ENCODE measurements around the gene CD83.

Gene CD83

DNA sequence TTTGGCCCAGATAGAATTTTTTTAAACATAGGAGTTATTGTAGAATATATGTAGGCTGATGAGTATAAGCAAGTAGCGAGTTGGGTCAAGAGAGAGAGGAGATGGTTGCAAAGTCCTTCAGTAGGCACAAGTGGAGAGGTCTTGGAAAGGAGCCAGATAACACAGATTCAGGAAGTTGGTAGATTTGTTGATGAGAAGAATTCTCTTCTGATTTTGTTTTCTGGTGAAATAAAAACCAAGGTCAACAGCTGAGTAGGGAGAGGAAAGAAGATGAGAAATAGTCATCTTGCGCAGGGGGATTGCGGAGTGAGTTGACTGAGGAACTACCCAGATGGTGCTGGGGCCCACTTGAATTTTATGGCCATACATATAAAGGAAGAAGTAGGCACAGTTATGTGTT lies 17.4 kb upstream of the CD83 start:
- H3K27me3 Mint-ChIP-seq, result peaks cover 26 to 29% of the 10 kb centered on the region in 2 donors
- H3K9me3 Mint-ChIP-seq, result no peaks in the 10 kb centered on the region
- no peak overlapping the region for H3K4me3 Mint-ChIP-seq
- DNase-seq (no peak), ATAC-seq (replicated peaks) (no peak)
- peaks cover 0 to 4% of the 10 kb centered on the region in 2 donors for H3K4me1 Mint-ChIP-seq (ENCODE audit: low read depth in 2 of 2)
- H3K27ac Mint-ChIP-seq, result peak overlapping the region in 1 of 2 donors; percentile 50
- no peaks in the 10 kb centered on the region for H3K36me3 Mint-ChIP-seq (ENCODE audit: insufficient read depth)

GRCh38 chr6:14100966-14101365 lies 16.6 kb upstream of the CD83 start:
- DNase-seq (no peak), ATAC-seq (replicated peaks) (no peak)
- no peak overlapping the region for H3K4me3 Mint-ChIP-seq
- H3K9me3 Mint-ChIP-seq, result no peaks in the 10 kb centered on the region
- H3K4me1 Mint-ChIP-seq (ENCODE audit: low read depth in 2 of 2), result peaks cover 0 to 4% of the 10 kb centered on the region in 2 donors
- no peak overlapping the region for H3K27ac Mint-ChIP-seq
- H3K27me3 Mint-ChIP-seq, result peaks cover 31 to 38% of the 10 kb centered on the region in 2 donors
- H3K36me3 Mint-ChIP-seq (ENCODE audit: insufficient read depth), result no peaks in the 10 kb centered on the region

- Mint-ChIP-seq H3K9me3 (no peaks in the 10 kb centered on the region), H3K27ac (no peak overlapping the region), H3K36me3 (ENCODE audit: insufficient read depth) (no peaks in the 10 kb centered on the region), H3K4me3 (no peak overlapping the region), H3K27me3 (peaks cover 41 to 52% of the 10 kb centered on the region in 2 donors), H3K4me1 (ENCODE audit: low read depth in 2 of 2) (peaks cover 0 to 4% of the 10 kb centered on the region in 2 donors)
- DNase-seq (no peak), ATAC-seq (replicated peaks) (no peak)
Measured at GRCh38 chr6:14102383-14102782, 15.2 kb upstream of the CD83 start.

GRCh38 chr6:14105547-14105946 lies 12.0 kb upstream of the CD83 start:
- Mint-ChIP-seq H3K4me3 (no peak overlapping the region), H3K9me3 (no peaks in the 10 kb centered on the region), H3K4me1 (ENCODE audit: low read depth in 2 of 2) (peaks cover 18 to 19% of the 10 kb centered on the region in 2 donors), H3K27ac (no peak overlapping the region), H3K27me3 (peaks cover 58 to 82% of the 10 kb centered on the region in 2 donors), H3K36me3 (ENCODE audit: insufficient read depth) (no peaks in the 10 kb centered on the region)
- no peak for ATAC-seq (replicated peaks)
- no peak for DNase-seq

- Mint-ChIP-seq H3K4me1 (ENCODE audit: low read depth in 2 of 2) (peaks cover 18 to 19% of the 10 kb centered on the region in 2 donors), H3K27ac (no peak overlapping the region), H3K4me3 (no peak overlapping the region), H3K36me3 (ENCODE audit: insufficient read depth) (no peaks in the 10 kb centered on the region), H3K9me3 (no peaks in the 10 kb centered on the region), H3K27me3 (peaks cover 60 to 85% of the 10 kb centered on the region in 2 donors)
- ATAC-seq (replicated peaks) (no peak), DNase-seq (no peak)
Measured at GRCh38 chr6:14107000-14107399, 10.6 kb upstream of the CD83 start.

GRCh38 chr6:14107711-14108494 lies 9.7 kb upstream of the CD83 start:
- Mint-ChIP-seq H3K4me3 (no peak overlapping the region), H3K9me3 (no peaks in the 10 kb centered on the region), H3K4me1 (ENCODE audit: low read depth in 2 of 2) (peaks cover 18 to 19% of the 10 kb centered on the region in 2 donors), H3K36me3 (ENCODE audit: insufficient read depth) (no peaks in the 10 kb centered on the region), H3K27me3 (peaks cover 59 to 76% of the 10 kb centered on the region in 2 donors), H3K27ac (no peak overlapping the region)
- ATAC-seq (replicated peaks), result no peak
- DNase-seq, result no peak

GRCh38 chr6:14108571-14109410 lies 8.8 kb upstream of the CD83 start:
- peaks cover 18 to 19% of the 10 kb centered on the region in 2 donors for H3K4me1 Mint-ChIP-seq (ENCODE audit: low read depth in 2 of 2)
- H3K27ac Mint-ChIP-seq, result peak overlapping the region in 1 of 2 donors; percentile 22
- H3K4me3 Mint-ChIP-seq, result peak overlapping the region; percentile 3 to 31
- peaks cover 50 to 67% of the 10 kb centered on the region in 2 donors for H3K27me3 Mint-ChIP-seq
- H3K9me3 Mint-ChIP-seq, result no peaks in the 10 kb centered on the region
- peak; percentile 64 for ATAC-seq (replicated peaks)
- no peak for DNase-seq
- H3K36me3 Mint-ChIP-seq (ENCODE audit: insufficient read depth), result no peaks in the 10 kb centered on the region

DNA sequence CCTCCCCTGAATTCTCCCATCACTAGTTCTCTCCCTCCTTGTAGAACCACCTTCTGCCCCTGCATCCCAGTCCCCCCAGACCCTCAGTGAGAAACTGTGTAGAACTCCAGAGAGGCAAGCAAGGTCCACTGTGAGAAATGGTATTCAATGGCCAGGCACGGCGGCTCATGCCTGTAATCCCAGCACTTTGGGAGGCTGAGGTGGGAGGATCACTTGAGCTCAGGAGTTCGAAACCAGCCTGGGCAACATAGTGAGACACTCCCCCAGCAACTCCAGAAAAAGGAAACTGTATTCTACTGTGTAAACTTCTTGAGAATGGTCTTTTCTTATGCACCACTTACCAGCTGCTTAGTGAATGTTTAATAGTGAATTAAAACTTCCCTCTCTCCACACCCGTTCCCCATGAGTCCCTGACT lies 8.2 kb upstream of the CD83 start:
- no peaks in the 10 kb centered on the region for H3K36me3 Mint-ChIP-seq (ENCODE audit: insufficient read depth)
- ATAC-seq (replicated peaks) (peak; percentile 9), DNase-seq (no peak)
- no peaks in the 10 kb centered on the region for H3K9me3 Mint-ChIP-seq
- H3K27me3 Mint-ChIP-seq, result peaks cover 47 to 64% of the 10 kb centered on the region in 2 donors
- H3K4me1 Mint-ChIP-seq (ENCODE audit: low read depth in 2 of 2), result peaks cover 18 to 19% of the 10 kb centered on the region in 2 donors
- peak overlapping the region; percentile 3 to 31 for H3K4me3 Mint-ChIP-seq
- H3K27ac Mint-ChIP-seq, result peak overlapping the region in 1 of 2 donors; percentile 22

- peak overlapping the region; percentile 3 to 31 for H3K4me3 Mint-ChIP-seq
- peak overlapping the region; percentile 5 to 22 for H3K27ac Mint-ChIP-seq
- H3K9me3 Mint-ChIP-seq, result no peaks in the 10 kb centered on the region
- DNase-seq (no peak), ATAC-seq (replicated peaks) (peak; percentile 67)
- H3K36me3 Mint-ChIP-seq (ENCODE audit: insufficient read depth), result no peaks in the 10 kb centered on the region
- peaks cover 39 to 56% of the 10 kb centered on the region in 2 donors for H3K27me3 Mint-ChIP-seq
- peaks cover 18 to 19% of the 10 kb centered on the region in 2 donors for H3K4me1 Mint-ChIP-seq (ENCODE audit: low read depth in 2 of 2)
Measured at GRCh38 chr6:14110001-14110818, 7.4 kb upstream of the CD83 start.

GRCh38 chr6:14113976-14114375 lies 3.6 kb upstream of the CD83 start:
- DNase-seq, result no peak
- Mint-ChIP-seq H3K27me3 (peaks cover 12 to 20% of the 10 kb centered on the region in 2 donors), H3K4me1 (ENCODE audit: low read depth in 2 of 2) (peaks cover 27 to 28% of the 10 kb centered on the region in 2 donors), H3K36me3 (ENCODE audit: insufficient read depth) (peaks cover 18% of the 10 kb centered on the region), H3K27ac (no peak overlapping the region), H3K9me3 (no peaks in the 10 kb centered on the region), H3K4me3 (no peak overlapping the region)
- no peak for ATAC-seq (replicated peaks)

- peak overlapping the region; percentile 98 to 99 for H3K27ac Mint-ChIP-seq
- H3K27me3 Mint-ChIP-seq, result no peaks in the 10 kb centered on the region
- DNase-seq (no peak), ATAC-seq (replicated peaks) (peak; percentile 2)
- peaks cover 36% of the 10 kb centered on the region for H3K36me3 Mint-ChIP-seq (ENCODE audit: insufficient read depth)
- peaks cover 26 to 30% of the 10 kb centered on the region in 2 donors for H3K4me1 Mint-ChIP-seq (ENCODE audit: low read depth in 2 of 2)
- peak overlapping the region; percentile 97 to 99 for H3K4me3 Mint-ChIP-seq
- H3K9me3 Mint-ChIP-seq, result no peaks in the 10 kb centered on the region
Measured at GRCh38 chr6:14118091-14118439, 493 bp downstream of the CD83 start.

DNA sequence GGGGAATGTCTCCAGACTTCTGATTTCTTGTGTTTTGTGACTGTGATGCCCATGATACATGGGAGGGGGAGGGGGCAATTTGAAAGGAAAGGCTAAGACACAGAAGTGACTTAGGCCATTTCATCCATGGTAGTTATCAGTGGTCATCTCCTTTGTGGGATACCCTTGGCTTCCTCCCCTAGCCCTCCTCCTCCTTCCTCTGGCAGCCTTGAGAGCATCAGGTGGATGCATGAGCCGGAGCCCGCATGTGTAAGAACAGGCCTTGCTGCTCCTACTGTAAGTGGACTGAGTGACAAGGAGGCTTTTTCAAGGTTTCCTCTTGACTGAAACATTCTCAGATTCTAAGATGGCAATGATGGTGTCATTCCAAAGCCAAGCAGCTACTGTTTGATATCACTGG lies 874 bp downstream of the CD83 start:
- peak overlapping the region; percentile 98 to 99 for H3K27ac Mint-ChIP-seq
- H3K27me3 Mint-ChIP-seq, result no peaks in the 10 kb centered on the region
- peaks cover 26 to 30% of the 10 kb centered on the region in 2 donors for H3K4me1 Mint-ChIP-seq (ENCODE audit: low read depth in 2 of 2)
- H3K9me3 Mint-ChIP-seq, result no peaks in the 10 kb centered on the region
- H3K36me3 Mint-ChIP-seq (ENCODE audit: insufficient read depth), result peaks cover 38% of the 10 kb centered on the region
- no peak for DNase-seq
- peak overlapping the region; percentile 97 to 99 for H3K4me3 Mint-ChIP-seq
- ATAC-seq (replicated peaks), result no peak

GRCh38 chr6:14119784-14120183 lies 2.2 kb downstream of the CD83 start:
- peaks cover 47% of the 10 kb centered on the region for H3K36me3 Mint-ChIP-seq (ENCODE audit: insufficient read depth)
- no peak for ATAC-seq (replicated peaks)
- H3K27me3 Mint-ChIP-seq, result no peaks in the 10 kb centered on the region
- H3K9me3 Mint-ChIP-seq, result no peaks in the 10 kb centered on the region
- H3K4me3 Mint-ChIP-seq, result no peak overlapping the region
- DNase-seq, result no peak
- H3K27ac Mint-ChIP-seq, result peak overlapping the region in 1 of 2 donors; percentile 79
- peaks cover 26 to 37% of the 10 kb centered on the region in 2 donors for H3K4me1 Mint-ChIP-seq (ENCODE audit: low read depth in 2 of 2)
